Right atrium auricular region (tissue), 2 donors: ENCODE data around the gene CADM2. TPM values are rescaled to one million over a fixed set of nuclear protein-coding genes. Genes with fewer than 3 reads are reported as not detected.

Source experiments
- DNase-seq: peaks from one replicate; pipeline ENCODE4 v3.0.0-alpha.2; 2019; ENCODE audit warnings: low spot score
- H3K27ac ChIP-seq, 2 donors: fragments of 200-600 bp; sonication (generic); 1 replicate in 1 of 2; 2 replicates in 1 of 2; pipeline ENCODE4 v1.5.1; 2016 to 2019
- H3K27me3 ChIP-seq, 2 donors: fragments of 200-600 bp; sonication (generic); one replicate each; pipeline versions ENCODE4 v1.5.1 to v1.6.0; 2017 to 2019
- H3K36me3 ChIP-seq: fragments of 200-600 bp; sonication (generic); one replicate; pipeline ENCODE4 v1.5.1; 2016
- H3K4me1 ChIP-seq, 2 donors: fragments of 200-600 bp; sonication (generic); one replicate each; pipeline versions ENCODE4 v1.5.1 to v1.6.0; 2017 to 2019
- H3K4me3 ChIP-seq, 2 donors: fragments of 200-600 bp; sonication (generic); 1 replicate in 1 of 2; 2 replicates in 1 of 2; pipeline ENCODE4 v1.5.1; 2017 to 2019; ENCODE audit warnings: mild to moderate bottlenecking in 1 of 2, moderate library complexity in 1 of 2
- H3K9me3 ChIP-seq, 2 donors: fragments of 200-600 bp; sonication (generic); one replicate each; pipeline ENCODE4 v1.5.1; 2019
- CTCF ChIP-seq, 2 donors: fragments of 200-600 bp; sonication (generic); IDR thresholded peaks; one replicate each; pipeline ENCODE4 v1.5.1; 2019; ENCODE audit warnings: antibody characterized with exemption in 2 of 2
- total RNA-seq, 2 donors: library from RNA; depleted of rRNA; stranded (reverse); fragments of >200 nt; gene quantifications; one replicate each; pipeline ENCODE4 v1.1.0, GENCODE V29; 2016

Gene CADM2
- total RNA-seq, 2 donors from 2014 or later = 6.5 to 9.5 TPM

DNA sequence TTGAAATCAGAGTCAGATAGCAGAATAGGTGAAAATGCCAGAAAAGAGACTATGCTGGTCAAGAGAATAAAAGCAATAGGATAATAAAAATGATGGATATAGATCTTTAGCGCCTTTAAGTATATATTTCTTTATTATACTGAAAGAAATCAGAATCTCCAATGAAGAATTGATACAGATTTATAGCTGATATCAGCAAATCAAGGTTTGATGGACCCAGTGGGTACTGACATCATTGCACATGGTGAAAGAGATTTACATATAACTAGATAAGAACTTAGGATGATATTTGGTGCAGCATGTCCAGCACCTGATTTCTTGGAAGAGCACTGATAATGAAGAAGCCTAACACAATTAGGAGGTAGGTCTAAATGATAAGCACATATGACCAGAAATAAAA is 18.2 kb downstream of the CADM2 start:
- Histone ChIP-seq H3K27me3 (no peaks in the 10 kb centered on the region), H3K9me3 (no peaks in the 10 kb centered on the region), H3K36me3 (no peaks in the 10 kb centered on the region), H3K27ac (no peak overlapping the region), H3K4me3 (no peak overlapping the region), H3K4me1 (peaks cover 0 to 24% of the 10 kb centered on the region in 2 donors)
- DNase-seq = no peak
- no peak for TF ChIP-seq CTCF (IDR thresholded peaks at IDR 0.05)

DNA sequence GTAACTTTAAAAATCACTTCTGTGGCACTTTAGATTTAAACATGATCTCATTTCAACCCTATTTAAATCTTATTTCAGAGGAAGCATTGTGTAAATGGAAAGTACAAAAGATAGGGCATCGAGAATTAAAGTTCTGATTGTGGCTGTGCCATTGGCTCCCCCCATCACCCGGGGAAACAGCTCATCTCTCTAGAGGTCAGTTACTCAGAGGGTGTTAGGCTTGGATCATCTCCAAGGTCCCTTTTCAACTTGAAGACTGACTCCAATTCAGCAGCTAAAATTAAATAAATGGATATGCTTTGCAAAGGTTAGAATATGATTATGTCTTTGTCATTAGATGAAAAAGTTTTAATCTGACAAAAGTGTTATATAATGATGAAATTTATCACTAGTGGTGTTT is 20.1 kb downstream of the CADM2 start:
- no peak for DNase-seq
- no peak for TF ChIP-seq CTCF (IDR thresholded peaks at IDR 0.05)
- Histone ChIP-seq H3K4me3 (no peak overlapping the region), H3K27me3 (no peaks in the 10 kb centered on the region), H3K9me3 (no peaks in the 10 kb centered on the region), H3K36me3 (no peaks in the 10 kb centered on the region), H3K4me1 (peaks cover 0 to 26% of the 10 kb centered on the region in 2 donors), H3K27ac (peak overlapping the region; percentile 18 to 50)

- Histone ChIP-seq H3K4me1 (peaks cover 0 to 26% of the 10 kb centered on the region in 2 donors), H3K27ac (peak overlapping the region; percentile 42 to 50), H3K36me3 (no peaks in the 10 kb centered on the region), H3K4me3 (no peak overlapping the region), H3K9me3 (no peaks in the 10 kb centered on the region), H3K27me3 (no peaks in the 10 kb centered on the region)
- no peak for DNase-seq
- no peak for TF ChIP-seq CTCF (IDR thresholded peaks at IDR 0.05)
Observed at GRCh38 chr3:84980011-84980410, 21.2 kb downstream of the CADM2 start.

DNA sequence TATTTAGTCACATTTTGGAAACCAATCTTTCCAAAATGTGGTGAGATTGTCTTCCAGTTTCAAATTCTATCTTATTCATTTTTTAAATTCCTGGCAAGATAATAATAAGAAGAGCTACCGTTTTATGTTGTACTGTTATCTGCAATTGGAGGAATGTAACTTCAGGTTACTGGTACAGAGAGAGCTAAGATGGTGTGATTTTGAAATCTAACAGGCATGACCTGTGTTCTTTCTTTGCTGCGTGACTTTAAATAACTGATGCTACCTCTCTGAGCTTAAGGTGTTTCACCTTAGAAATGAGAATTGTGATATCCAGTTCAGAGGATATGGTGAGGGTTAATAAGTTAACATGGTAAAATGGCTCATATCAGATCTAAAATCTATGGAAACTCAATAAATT is 21.7 kb downstream of the CADM2 start:
- no peaks in the 10 kb centered on the region for H3K27me3 ChIP-seq
- H3K36me3 ChIP-seq = no peaks in the 10 kb centered on the region
- no peaks in the 10 kb centered on the region for H3K9me3 ChIP-seq
- peak overlapping the region; percentile 42 to 50 for H3K27ac ChIP-seq
- H3K4me1 ChIP-seq = peaks cover 0 to 26% of the 10 kb centered on the region in 2 donors
- H3K4me3 ChIP-seq = no peak overlapping the region
- TF ChIP-seq CTCF (IDR thresholded peaks at IDR 0.05) = no peak
- no peak for DNase-seq

DNA sequence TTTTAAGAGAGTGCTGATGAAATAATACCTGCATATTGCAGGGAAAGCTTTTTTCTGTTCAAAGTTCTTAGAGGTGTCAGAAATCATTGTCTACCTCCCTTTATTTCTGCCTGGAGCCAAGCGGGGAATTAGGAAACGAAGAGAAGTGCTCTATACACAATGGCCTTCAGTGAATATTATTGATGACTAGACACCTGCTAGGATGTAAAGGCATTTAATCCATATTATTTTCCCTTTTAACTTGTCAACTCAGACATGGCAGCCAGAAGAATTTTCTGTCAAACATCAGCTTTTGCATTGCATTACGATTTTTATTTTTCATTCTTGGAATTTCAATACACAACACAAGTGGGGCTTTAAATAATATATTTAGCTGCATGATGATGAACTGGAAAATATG is 24.7 kb downstream of the CADM2 start:
- no peaks in the 10 kb centered on the region for H3K9me3 ChIP-seq
- H3K4me3 ChIP-seq = no peak overlapping the region
- H3K4me1 ChIP-seq = peaks cover 0 to 26% of the 10 kb centered on the region in 2 donors
- no peaks in the 10 kb centered on the region for H3K36me3 ChIP-seq
- DNase-seq = no peak
- no peak overlapping the region for H3K27ac ChIP-seq
- TF ChIP-seq CTCF (IDR thresholded peaks at IDR 0.05) = no peak
- H3K27me3 ChIP-seq = no peaks in the 10 kb centered on the region

DNA sequence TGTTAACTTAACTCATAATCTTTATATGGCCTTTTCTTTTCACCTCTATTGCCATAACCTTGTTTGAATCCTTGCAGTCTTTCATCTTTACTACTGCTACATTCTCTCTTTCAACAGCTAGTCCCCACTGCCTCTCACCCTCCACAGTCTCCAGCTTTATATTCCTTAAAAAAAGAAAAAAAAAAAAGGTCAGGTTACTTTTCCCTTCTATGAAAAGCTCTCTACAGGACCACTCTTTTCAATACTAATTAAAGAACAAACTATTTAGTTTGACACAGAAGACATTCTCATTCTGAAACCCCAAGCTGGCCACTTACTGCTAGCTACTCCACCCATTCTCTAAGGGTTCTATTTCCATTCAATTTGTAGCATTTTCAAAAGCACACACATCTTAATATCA is 25.6 kb downstream of the CADM2 start:
- H3K4me3 ChIP-seq = no peak overlapping the region
- H3K36me3 ChIP-seq = no peaks in the 10 kb centered on the region
- peaks cover 0 to 21% of the 10 kb centered on the region in 2 donors for H3K4me1 ChIP-seq
- TF ChIP-seq CTCF (IDR thresholded peaks at IDR 0.05) = no peak
- DNase-seq = no peak
- no peak overlapping the region for H3K27ac ChIP-seq
- H3K27me3 ChIP-seq = no peaks in the 10 kb centered on the region
- H3K9me3 ChIP-seq = no peaks in the 10 kb centered on the region
